Bronchial epithelial cell (primary cell): ENCODE data around the gene GABARAP. TPM values are rescaled to one million over a fixed set of nuclear protein-coding genes. Genes with fewer than 3 reads are reported as not detected.

Experiments used
- DNase-seq: peaks from one replicate; pipeline ENCODE4 v3.0.0-alpha.2; 2010; ENCODE audit warnings: low read depth
- FAIRE-seq: peaks from 2 replicates; lab custom pipeline; 2011; peaks lifted over from hg19 to GRCh38; lab: Jason Lieb, UNC
- H3K27me3 ChIP-seq: 2 replicates; pipeline ENCODE4 v1.5.1; 2011; ENCODE audit warnings: low read length; ENCODE audit not compliant: control insufficient read depth, insufficient read depth
- H3K36me3 ChIP-seq: 2 replicates; pipeline ENCODE4 v1.5.1; 2011; ENCODE audit warnings: low read length; ENCODE audit not compliant: control insufficient read depth, insufficient read depth
- H3K4me3 ChIP-seq: 2 replicates; pipeline ENCODE4 v1.5.1; 2011; ENCODE audit warnings: mild to moderate bottlenecking, low read depth, low read length, control low read depth
- total RNA-seq: library from RNA; depleted of rRNA; stranded (reverse); fragments of >200 nt; gene quantifications from 2 replicates; pipeline ENCODE4 v1.2.1, GENCODE V29; 2014
- TF ChIP-seq, protein P1 (sequence below): IDR thresholded peaks from 2 replicates; pipeline ENCODE4 v1.5.1; 2011; ENCODE audit warnings: mild to moderate bottlenecking, moderate library complexity, low read length, control low read depth, inconsistent platforms; ENCODE audit not compliant: insufficient read depth, severe bottlenecking

GABARAP gene
- total RNA-seq, 1 donor from 2014 or later = 50.8 TPM

DNA sequence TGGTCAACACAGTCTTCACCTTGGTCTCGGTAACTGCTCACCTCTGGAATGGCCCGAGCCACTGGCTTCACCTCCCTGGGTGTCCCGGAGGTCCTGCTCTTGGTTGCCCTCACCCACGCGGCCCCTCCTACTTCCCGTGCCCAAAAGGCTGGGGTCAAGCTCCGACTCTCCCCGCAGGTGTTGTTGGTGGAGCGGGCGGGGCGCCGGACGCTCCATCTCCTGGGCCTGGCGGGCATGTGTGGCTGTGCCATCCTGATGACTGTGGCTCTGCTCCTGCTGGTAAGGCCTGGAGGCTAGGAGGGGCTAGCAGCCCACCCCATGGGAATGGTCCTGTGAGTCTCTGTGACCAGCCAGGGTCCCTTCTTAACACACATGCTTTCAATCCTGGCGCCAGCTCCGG, 42.7 kb upstream of the GABARAP start:
- no peak for FAIRE-seq
- no peak overlapping the region for H3K4me3 ChIP-seq
- H3K27me3 ChIP-seq = peaks cover 5% of the 10 kb centered on the region
- H3K36me3 ChIP-seq = no peaks in the 10 kb centered on the region
- TF ChIP-seq, protein P1, sequence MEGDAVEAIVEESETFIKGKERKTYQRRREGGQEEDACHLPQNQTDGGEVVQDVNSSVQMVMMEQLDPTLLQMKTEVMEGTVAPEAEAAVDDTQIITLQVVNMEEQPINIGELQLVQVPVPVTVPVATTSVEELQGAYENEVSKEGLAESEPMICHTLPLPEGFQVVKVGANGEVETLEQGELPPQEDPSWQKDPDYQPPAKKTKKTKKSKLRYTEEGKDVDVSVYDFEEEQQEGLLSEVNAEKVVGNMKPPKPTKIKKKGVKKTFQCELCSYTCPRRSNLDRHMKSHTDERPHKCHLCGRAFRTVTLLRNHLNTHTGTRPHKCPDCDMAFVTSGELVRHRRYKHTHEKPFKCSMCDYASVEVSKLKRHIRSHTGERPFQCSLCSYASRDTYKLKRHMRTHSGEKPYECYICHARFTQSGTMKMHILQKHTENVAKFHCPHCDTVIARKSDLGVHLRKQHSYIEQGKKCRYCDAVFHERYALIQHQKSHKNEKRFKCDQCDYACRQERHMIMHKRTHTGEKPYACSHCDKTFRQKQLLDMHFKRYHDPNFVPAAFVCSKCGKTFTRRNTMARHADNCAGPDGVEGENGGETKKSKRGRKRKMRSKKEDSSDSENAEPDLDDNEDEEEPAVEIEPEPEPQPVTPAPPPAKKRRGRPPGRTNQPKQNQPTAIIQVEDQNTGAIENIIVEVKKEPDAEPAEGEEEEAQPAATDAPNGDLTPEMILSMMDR = no peak
- no peak for DNase-seq

DNA sequence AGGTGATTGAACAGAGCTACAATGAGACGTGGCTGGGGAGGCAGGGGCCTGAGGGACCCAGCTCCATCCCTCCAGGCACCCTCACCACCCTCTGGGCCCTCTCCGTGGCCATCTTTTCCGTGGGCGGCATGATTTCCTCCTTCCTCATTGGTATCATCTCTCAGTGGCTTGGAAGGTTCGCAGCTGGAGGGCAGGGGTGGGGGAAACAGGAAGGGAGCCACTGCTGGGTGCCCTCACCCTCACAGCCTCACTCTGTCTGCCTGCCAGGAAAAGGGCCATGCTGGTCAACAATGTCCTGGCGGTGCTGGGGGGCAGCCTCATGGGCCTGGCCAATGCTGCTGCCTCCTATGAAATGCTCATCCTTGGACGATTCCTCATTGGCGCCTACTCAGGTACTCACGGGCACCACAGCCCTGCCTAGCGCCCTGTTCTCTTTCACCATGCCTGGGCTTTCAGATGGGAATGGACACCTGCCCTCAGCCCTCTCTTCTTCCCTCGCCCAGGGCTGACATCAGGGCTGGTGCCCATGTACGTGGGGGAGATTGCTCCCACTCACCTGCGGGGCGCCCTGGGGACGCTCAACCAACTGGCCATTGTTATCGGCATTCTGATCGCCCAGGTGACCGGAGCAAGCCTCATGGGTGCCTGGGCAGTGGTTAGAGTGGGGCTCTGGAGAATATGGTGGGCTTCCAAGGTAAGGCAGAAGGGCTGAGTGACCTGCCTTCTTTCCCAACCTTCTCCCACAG, 41.4 kb upstream of the GABARAP start:
- FAIRE-seq (no peak), DNase-seq (no peak)
- Histone ChIP-seq H3K4me3 (no peak overlapping the region), H3K27me3 (peaks cover 5% of the 10 kb centered on the region), H3K36me3 (no peaks in the 10 kb centered on the region)
- TF ChIP-seq, protein P1 = no peak

DNA sequence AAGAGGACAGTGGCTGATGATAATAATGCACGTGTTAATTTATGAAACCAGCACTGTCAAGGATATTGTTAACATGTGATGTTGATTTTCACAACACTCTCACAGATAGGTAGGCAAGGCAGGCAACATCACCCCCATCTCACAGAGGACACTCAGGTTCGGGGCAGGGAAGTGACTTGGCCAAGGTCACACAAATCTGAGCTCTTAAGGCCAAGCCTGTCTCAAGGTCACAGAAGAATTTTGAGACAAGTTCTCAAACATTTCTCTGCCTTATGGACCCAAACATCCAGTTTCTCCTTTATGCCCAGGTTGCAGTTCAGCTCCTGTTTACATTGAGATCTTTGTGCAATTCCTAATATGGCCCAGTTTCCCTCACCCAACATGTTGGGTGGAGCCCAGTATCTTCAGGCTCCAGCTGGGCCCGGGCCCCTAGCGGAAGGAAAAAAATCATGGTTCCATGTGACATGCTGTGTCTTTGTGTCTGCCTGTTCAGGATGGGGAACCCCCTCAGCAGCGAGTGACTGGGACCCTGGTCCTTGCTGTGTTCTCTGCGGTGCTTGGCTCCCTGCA, 40.6 kb upstream of the GABARAP start:
- Histone ChIP-seq H3K36me3 (no peaks in the 10 kb centered on the region), H3K4me3 (no peak overlapping the region), H3K27me3 (peaks cover 5% of the 10 kb centered on the region)
- TF ChIP-seq, protein P1 = no peak
- DNase-seq (no peak), FAIRE-seq (no peak)

DNA sequence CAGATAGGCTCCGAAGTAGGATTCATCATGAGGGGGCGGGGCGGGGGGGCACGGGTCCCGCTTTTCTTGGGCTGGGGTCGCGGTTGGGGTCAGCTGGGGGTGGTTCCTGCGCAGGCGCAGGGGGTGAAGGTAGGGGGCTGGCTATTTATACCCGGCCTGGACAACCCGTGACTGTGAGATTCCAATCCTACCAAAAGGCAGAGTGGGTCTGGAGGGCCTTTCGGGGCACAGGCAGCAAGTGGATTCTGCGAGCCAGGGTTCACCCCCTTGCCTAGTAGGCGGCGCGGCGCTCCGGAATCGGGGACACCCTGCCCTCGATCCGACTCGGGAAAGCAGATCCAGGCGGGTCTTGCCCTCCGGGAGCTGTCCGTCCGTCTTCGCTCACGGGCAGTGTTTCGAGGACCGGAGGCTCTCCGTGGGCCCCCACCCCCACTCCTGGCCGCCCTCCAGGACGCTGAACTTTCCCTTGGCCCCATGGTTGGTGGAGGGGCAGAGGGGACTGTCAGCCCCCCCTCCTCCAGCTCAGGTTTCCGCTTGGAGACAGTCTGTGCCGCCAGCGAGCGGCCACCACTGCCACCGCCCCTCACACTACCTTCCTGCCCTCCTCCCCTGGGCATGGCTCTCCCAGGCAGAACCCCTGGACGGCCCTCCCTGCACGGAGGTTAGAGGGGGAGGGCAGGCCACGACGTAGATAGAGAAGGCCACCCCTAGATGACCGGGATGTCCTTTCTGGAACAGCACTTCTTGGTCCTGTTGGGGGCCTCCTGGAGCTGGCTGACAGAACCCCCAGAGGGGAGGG, 39.9 kb upstream of the GABARAP start:
- Histone ChIP-seq H3K4me3 (peak overlapping the region; percentile 39), H3K36me3 (no peaks in the 10 kb centered on the region), H3K27me3 (peaks cover 5% of the 10 kb centered on the region)
- TF ChIP-seq, protein P1 = no peak
- FAIRE-seq = no peak
- DNase-seq = no peak

DNA sequence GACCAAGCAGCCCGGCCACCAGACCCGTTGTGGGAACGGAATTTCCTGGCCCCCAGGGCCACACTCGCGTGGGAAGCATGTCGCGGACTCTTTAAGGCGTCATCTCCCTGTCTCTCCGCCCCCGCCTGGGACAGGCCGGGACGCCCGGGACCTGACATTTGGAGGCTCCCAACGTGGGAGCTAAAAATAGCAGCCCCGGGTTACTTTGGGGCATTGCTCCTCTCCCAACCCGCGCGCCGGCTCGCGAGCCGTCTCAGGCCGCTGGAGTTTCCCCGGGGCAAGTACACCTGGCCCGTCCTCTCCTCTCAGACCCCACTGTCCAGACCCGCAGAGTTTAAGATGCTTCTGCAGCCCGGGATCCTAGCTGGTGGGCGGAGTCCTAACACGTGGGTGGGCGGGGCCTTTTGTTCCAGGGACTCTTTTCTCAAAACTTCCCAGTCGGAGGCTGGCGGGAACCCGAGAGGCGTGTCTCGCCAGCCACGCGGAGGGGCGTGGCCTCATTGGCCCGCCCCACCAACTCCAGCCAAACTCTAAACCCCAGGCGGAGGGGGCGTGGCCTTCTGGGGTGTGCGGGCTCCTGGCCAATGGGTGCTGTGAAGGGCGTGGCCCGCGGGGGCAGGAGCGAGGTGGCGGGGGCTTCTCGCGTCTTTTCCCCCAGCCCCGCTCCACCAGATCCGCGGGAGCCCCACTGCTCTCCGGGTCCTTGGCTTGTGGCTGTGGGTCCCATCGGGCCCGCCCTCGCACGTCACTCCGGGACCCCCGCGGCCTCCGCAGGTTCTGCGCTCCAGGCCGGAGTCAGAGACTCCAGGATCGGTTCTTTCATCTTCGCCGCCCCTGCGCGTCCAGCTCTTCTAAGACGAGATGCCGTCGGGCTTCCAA, 39.1 kb upstream of the GABARAP start, which contains the start of gene SLC2A4:
Gene SLC2A4 (plus strand): TSS at position 645 of the 879 bp plus-strand sequence. CDS start 217 bp downstream, at position 862.
- TF ChIP-seq, protein P1 = no peak
- no peak for FAIRE-seq
- DNase-seq = peak; percentile 90
- H3K27me3 ChIP-seq = peaks cover 5% of the 10 kb centered on the region
- H3K4me3 ChIP-seq = peak within 1 kb of the TSS; percentile 39
- H3K36me3 ChIP-seq = no peaks in the 10 kb centered on the region
